ENCODE data around the gene ZNF516. TPM values are rescaled to one million over a fixed set of nuclear protein-coding genes. Genes with fewer than 3 reads are reported as not detected.

The ZNF516 gene
- total and polyA plus RNA-seq, 2 of the 4 experiments (the other 2 are of a cell fraction): 7.9 to 16.9 TPM

DNA sequence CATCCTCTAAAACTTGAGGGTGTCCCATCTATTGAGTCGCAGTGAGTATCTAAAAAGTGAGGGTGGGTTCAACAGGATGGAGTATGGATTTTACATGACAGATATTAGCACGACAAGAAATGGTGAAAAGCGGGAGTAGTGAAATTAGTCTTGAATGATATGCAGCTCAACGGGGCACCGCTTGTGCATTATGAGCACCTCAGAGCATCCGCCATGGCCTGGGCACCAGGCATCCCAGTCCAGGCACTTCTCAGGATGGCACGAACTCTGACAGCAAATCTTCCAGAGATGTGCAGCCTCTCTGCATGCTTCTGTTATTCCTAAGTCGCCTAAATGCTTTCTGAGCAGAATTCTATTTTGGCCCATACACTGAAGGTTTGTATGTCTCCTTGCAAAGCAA, 57.1 kb downstream of the ZNF516 start:
- dilution Hi-C loops (cut with HindIII; ENCODE audit: low sequenced_read_pairs, unreplicated experiment) (no loop called here), intact Hi-C loops (cut with micrococcal nuclease) (no loop called here), in situ Hi-C loops (cut with MboI; ENCODE audit: low sequenced_read_pairs) (no loop called here)
- H3K4me2 ChIP-seq (ENCODE audit: low read depth, low read length): no peak overlapping the region
- no peak overlapping the region for H4K91ac ChIP-seq (ENCODE audit: insufficient read depth, low read depth, low read length)
- no peak overlapping the region for H3K27ac ChIP-seq (ENCODE audit: insufficient read depth, low read length)
- no peaks in the 10 kb centered on the region for H3K9me3 ChIP-seq (ENCODE audit: control insufficient read depth, insufficient read depth, low read length)
- H3K56ac ChIP-seq (ENCODE audit: extremely low read depth, insufficient read depth, low read length): no peak overlapping the region
- no peak overlapping the region for H4K8ac ChIP-seq (ENCODE audit: low read depth in 2 of 2, low read length in 2 of 2)
- 100% methylated on average over 3 of the region's 8 CpGs; no CpG with 5 or more reads in 1 of the 2 experiments for WGBS, 2 experiments (ENCODE audit: extremely low coverage in 2 of 2, insufficient read length in 1 of 2)
- H3K14ac ChIP-seq (replicated peaks; ENCODE audit: low read depth, low read length): no peak overlapping the region
- ATAC-seq (ENCODE audit: low read depth) (no peak), DNase-seq (no peak)
- peaks cover 60% of the 10 kb centered on the region for H3K36me3 ChIP-seq (ENCODE audit: control insufficient read depth, insufficient read depth, low read length)
- H3K18ac ChIP-seq (ENCODE audit: low read depth, low read length): no peak overlapping the region
- H3K27me3 ChIP-seq (ENCODE audit: control insufficient read depth, insufficient read depth, low read length): no peaks in the 10 kb centered on the region
- no peak overlapping the region for H3K4me3 ChIP-seq (ENCODE audit: insufficient read depth, low read depth, low read length)
- H3K23ac ChIP-seq (ENCODE audit: low read depth, low read length): no peak overlapping the region
- ChIA-PET CTCF (no interaction called here), POLR2A (ENCODE audit: unreplicated experiment) (no interaction called here)
- H3K4ac ChIP-seq (ENCODE audit: low read depth, low read length): no peak overlapping the region
- no TSS peak for BruUV-seq (replicated peaks)
- peaks cover 8% of the 10 kb centered on the region; the same call in 1 of the 2 replicates for H3K9me1 ChIP-seq (ENCODE audit: insufficient read depth, low read length)
- no peak overlapping the region for H2BK120ac ChIP-seq (ENCODE audit: low read depth, low read length)
- no peak overlapping the region for H2BK15ac ChIP-seq (ENCODE audit: low read depth, low read length)
- H3K9ac ChIP-seq (ENCODE audit: low read depth, low read length): no peak overlapping the region
- peaks cover 2% of the 10 kb centered on the region; the same call in 1 of the 2 replicates for H3K4me1 ChIP-seq (ENCODE audit: control insufficient read depth, insufficient read depth, low read length)
- H2AK9ac ChIP-seq (replicated peaks; ENCODE audit: low read depth, low read length, poor library complexity): no peak overlapping the region
- H2BK20ac ChIP-seq (ENCODE audit: low read depth, low read length): no peak overlapping the region
- no peak overlapping the region for H4K5ac ChIP-seq (ENCODE audit: low read depth, low read length)
- H2AFZ ChIP-seq (replicated peaks; ENCODE audit: low read length, poor library complexity): no peak overlapping the region
- TF ChIP-seq CEBPB (IDR thresholded peaks at IDR 0.05; ENCODE audit: low read depth, low read length): no peak
- peaks cover 76% of the 10 kb centered on the region for H4K20me1 ChIP-seq (ENCODE audit: insufficient read depth, low read length)
- no peak overlapping the region for H2AK5ac ChIP-seq (ENCODE audit: low read depth, low read length)
- no peak overlapping the region for H2BK5ac ChIP-seq (ENCODE audit: low read depth, low read length, poor library complexity, severe bottlenecking)
- H3K79me1 ChIP-seq (ENCODE audit: low read depth in 1 of 2, low read length in 2 of 2): peaks cover 37 to 76% of the 10 kb centered on the region in 2 experiments
